GM12892 (cell line): Measurements from ENCODE around the gene NACAD.

Source experiments
- DNase-seq: peaks from one replicate; pipeline ENCODE4 v3.0.0; 2011; ENCODE audit not compliant: insufficient read length
- FAIRE-seq: peaks from 2 replicates; lab custom pipeline; 2011; peaks lifted over from hg19 to GRCh38; lab: Jason Lieb, UNC
- POLR2A ChIP-seq: IDR thresholded peaks from 2 replicates; pipeline ENCODE4 v1.6.1; 2011; ENCODE audit warnings: low read depth, low read length, control low read depth
- POLR2AphosphoS5 ChIP-seq: IDR thresholded peaks from 2 replicates; pipeline ENCODE4 v1.6.1; 2011; ENCODE audit warnings: low read depth, low read length, control low read depth
- TAF1 ChIP-seq: IDR thresholded peaks from 2 replicates; pipeline ENCODE4 v1.6.1; 2011; ENCODE audit warnings: low read depth, mild to moderate bottlenecking, control low read depth, low read length, borderline replicate concordance

Gene NACAD

DNA sequence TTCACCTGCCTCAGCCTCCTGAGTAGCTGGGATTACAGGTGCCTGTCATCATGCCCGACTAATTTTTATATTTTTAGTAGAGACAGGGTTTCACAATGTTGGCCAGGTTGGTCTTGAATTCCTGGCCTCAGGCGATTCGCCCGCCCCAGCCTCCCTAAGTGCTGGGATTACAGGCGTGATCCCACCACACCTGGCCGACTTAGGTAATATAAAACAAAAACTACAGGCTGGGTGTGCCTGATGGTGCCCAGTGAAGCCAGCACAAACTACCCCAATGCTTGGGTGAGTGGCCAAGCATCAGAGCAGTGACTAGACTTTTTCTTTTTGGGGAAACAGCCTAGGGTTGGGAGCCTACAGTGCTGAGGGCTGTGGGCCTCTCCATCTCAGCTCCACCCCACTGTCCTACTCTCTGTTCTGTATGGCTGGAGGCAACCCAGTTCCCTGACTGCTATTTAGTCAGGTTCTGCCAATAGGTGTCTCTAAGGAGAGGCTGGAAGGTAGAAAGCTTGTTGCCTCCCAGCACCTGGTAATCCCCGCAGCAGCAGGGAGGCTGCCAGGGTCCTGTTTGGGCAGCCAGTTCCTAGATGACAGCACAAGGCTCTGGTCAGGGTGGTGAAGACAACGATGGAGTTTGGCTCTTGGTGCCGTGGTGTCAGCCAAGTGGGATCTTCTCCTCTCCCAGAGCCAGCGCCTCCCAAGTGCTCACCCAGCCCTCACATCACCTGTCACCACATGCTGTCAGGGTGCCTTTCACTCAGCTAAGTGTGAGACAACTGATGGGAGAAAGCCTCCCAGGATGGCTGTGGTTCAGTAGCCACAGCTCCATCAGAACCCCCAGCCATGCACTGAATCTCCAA lies 10.4 kb upstream of the NACAD start:
- TF ChIP-seq TAF1, result no peak
- TF ChIP-seq POLR2AphosphoS5, result peak; percentile 44; the same call in 1 of the 2 replicates
- DNase-seq, result no peak
- no peak for FAIRE-seq

GRCh38 chr7:45092931-45093235 lies 4.1 kb upstream of the NACAD start:
- DNase-seq (no peak), FAIRE-seq (no peak)
- TF ChIP-seq TAF1 (no peak), POLR2AphosphoS5 (no peak), POLR2A (no peak)

DNA sequence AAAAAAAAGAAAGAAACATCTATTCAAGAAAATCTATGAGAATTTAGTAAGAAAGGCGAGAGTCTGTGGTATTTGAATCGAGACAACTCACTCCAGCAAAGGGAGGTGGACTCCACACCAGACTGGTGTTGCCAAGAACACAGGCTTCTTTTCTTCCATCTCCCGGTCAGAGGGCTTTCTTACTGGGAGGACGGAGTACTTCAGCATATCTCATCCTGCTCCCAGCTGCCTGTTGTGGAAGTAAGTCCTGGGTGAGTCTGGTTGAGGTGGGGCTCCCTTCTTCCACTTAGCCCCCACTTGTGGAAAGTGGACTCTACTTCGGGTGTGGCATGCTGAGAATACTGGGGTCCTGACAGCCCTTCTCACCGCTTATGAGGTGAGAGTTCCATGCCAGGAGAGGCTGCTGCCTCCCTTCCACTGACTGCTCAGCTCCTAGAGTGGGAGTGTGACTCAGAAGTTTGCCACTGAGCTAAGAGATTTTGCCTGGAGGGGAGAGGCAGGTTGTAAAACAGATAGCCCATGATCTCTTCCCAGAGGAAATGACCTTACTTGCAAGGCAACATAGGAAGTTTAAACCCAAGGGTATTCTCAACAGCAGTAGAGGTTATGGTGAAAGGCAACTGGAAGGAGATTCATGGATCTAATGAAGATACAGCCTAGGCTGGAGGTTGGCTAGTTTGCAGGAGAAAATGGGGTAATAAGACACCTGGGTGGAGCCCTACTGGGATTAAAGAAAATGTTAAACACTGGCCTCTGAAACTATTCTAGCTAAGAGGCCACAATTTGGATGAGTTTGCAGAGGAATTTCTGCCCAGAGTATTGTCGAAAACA lies 3.5 kb upstream of the NACAD start:
- DNase-seq, result no peak
- no peak for TF ChIP-seq POLR2AphosphoS5
- TF ChIP-seq TAF1, result no peak
- TF ChIP-seq POLR2A, result no peak

GRCh38 chr7:45089341-45089891 lies 647 bp upstream of the NACAD start:
- FAIRE-seq (no peak), DNase-seq (no peak)
- no peak for TF ChIP-seq POLR2A
- TF ChIP-seq POLR2AphosphoS5, result no peak
- TF ChIP-seq TAF1, result no peak

More for the DNA sequence above, 3.5 kb upstream of the NACAD start:
- no peak for FAIRE-seq

- FAIRE-seq (no peak), DNase-seq (no peak)
- no peak for TF ChIP-seq POLR2AphosphoS5
Observed at GRCh38 chr7:45088146-45088701, 545 bp downstream of the NACAD start.

- no peak for TF ChIP-seq POLR2AphosphoS5
- no peak for TF ChIP-seq TAF1
- TF ChIP-seq POLR2A, result no peak
- DNase-seq (no peak), FAIRE-seq (no peak)
Observed at GRCh38 chr7:45087301-45088145, 1.2 kb downstream of the NACAD start.

- FAIRE-seq, result no peak
- no peak for DNase-seq
- TF ChIP-seq POLR2AphosphoS5 (no peak), TAF1 (no peak), POLR2A (no peak)
Observed at GRCh38 chr7:45086331-45087065, 2.3 kb downstream of the NACAD start.

DNA sequence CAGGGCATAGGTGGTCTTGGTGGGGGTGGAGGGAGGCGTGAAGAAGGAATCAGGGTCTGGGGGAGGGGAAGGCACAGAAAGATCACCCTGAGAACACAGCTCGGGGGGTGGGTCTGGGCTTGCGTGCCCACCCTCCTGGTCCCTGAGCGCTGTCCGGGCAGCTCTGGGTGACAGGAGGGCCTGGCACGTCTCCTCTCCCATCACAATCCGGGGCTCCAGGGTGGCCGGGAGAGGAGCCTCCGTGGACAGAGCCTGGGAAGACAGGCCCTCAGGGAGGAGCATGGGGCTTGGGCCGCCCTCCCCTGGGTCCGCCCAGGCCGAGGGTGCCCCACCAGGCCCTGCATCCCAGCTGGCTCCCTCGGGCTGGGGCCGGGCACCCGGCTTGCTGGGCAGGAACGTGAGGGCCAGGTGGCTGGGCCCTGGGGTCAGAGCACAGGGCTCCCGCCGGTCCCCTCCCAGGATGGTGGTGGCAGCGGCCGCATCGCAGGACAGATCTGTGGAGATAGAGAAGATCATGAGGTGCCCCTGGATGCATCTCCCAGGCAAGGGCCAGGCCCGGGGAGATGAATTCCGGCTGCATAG lies 3.1 kb downstream of the NACAD start:
- FAIRE-seq, result no peak
- no peak for DNase-seq
- TF ChIP-seq POLR2A (no peak), TAF1 (no peak), POLR2AphosphoS5 (no peak)

- no peak for TF ChIP-seq POLR2A
- no peak for TF ChIP-seq TAF1
- TF ChIP-seq POLR2AphosphoS5, result no peak
- FAIRE-seq, result no peak
- DNase-seq, result no peak
Observed at GRCh38 chr7:45084901-45085618, 3.7 kb downstream of the NACAD start.

DNA sequence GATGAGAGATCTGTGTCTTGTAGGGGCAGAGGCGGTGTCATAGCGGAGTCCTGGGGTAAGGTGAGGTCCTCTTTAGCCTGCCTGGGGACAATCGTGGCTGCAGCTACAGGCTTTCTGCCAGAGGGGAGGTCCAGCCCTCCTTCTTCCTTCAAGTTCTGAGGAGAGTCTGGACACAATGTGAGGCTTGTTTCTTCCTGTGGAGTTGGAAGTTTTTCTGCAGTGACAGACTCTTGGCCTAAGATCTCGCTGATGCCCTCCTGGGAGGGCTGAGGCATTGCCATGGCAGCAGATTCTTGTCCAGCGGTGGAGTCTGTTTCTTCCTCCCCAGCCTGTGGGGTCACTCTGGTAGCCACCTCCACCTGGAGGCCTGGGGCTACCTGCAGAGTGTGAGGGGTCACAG lies 4.4 kb downstream of the NACAD start:
- TF ChIP-seq POLR2A, result no peak
- no peak for TF ChIP-seq TAF1
- no peak for TF ChIP-seq POLR2AphosphoS5
- no peak for FAIRE-seq
- no peak for DNase-seq
